GM19238 (cell line): ENCODE results near the gene CBR3.
"Not testable (repeated sequence)": the region's sequence is repeated elsewhere in the genome, so short reads cannot be mapped to it uniquely, and the experiment has no call there.

Experiments
- DNase-seq: peaks from one replicate; pipeline ENCODE4 v3.0.0; 2011; ENCODE audit warnings: low spot score; ENCODE audit not compliant: insufficient read length

CBR3 gene

DNA sequence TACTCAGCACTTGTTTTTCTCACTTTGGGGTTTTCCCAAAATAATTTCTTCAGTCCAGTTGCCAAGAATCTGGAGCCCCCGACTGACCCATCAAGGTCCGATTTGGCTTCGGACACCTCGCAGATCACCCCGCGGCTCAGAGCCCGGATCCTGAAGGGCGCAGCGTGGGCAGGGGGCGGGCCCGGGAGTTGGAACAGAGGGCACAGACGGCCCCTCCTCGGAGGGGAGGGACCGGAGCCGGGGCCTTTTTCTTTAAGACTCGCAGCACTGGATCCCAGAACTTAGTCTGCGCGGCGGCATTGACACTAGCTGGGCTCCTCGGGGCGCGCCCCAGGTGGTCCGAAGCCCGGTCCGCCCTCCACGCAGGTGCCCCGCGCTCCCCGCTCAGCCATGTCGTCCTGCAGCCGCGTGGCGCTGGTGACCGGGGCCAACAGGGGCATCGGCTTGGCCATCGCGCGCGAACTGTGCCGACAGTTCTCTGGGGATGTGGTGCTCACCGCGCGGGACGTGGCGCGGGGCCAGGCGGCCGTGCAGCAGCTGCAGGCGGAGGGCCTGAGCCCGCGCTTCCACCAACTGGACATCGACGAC is at the start of gene CBR3:
TSS of gene CBR3 (plus strand) at position 277 of the 588 bp plus-strand sequence. CDS start at position 391, 114 bp downstream.
- DNase-seq: no peak

GRCh38 chr21:36087362-36088138 is 47.3 kb upstream of the CBR3 start:
- no peak for DNase-seq

- no peak for DNase-seq
Measured at GRCh38 chr21:36089946-36090345, 44.9 kb upstream of the CBR3 start.

DNA sequence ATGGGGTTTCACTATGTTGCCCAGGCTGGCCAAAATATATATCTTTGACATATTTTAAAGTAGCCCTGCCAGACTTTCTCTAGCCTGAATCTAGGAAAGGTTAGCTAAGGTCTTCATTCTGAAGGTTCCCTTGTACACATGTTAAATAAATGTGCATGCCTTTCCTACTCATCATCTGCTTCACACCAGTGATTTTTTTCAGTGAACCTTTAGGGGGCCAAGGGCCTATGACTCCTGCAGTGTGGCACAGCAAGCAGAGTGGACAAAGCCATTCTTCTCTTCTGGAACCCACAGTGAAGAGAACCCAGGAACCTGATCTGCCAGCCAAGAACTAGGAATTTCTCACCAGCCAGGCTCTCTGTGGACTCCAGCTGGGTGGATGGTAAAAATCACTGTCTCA is 42.2 kb upstream of the CBR3 start:
- no peak for DNase-seq

DNA sequence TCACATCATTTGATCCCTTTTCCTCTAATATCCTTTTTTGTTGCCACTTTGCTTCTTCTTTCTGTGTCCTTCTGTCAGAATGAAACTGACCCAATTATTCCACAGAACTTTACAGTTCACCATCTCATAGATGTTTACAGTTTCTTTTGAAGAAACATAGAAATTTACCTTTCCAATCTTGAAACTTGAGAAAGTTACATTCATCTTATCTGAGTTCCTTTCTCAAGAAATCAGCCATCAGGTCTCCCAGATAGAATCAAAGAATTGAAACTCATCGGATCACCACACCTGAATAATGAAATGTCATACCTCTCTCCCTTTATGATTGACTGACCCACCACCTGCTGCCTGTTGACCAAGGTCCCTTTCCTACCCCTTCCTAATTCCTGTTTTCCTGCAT is 41.4 kb upstream of the CBR3 start:
- DNase-seq: no peak

DNA sequence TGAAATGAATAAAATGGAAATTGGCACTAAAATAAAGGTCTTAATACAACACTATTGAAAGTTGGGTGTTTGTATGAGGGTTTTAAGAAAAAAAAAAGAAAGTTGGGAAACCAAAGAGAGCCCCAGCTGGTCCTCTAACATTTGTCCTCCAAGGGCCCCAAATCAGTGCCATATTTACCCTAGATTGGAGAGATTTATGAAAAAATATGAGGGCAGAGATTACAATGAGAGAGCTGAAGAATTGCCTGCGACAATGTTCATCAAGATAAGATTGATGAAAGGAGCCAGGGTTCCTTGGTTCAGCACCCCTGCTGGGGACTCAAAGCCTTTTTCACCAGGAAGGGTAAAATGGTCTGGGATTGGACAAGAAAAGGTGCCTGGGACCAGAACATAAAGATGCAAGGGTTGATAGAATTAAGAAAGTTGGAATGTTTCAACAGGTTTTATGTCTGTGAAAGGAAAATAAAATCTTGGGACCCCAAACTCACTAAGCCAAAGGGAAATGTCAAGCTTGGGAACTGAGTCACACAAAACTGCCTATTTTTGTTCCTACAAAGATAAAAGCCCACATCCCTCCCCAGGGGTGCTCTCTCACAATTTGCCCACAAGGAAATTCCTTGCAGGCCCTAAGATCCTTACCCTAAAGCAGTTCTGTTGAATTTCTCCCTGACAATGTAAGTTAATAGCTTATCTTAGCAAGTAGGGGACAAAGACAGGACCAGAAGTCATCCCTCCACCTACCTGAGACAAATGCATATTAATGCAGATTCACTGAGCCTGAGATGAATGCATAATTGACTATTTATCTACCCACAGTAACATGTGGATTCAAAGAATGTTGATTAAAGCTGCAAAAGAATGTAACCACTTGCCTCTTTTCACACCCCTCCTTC is 38.2 kb upstream of the CBR3 start:
- no peak for DNase-seq

DNA sequence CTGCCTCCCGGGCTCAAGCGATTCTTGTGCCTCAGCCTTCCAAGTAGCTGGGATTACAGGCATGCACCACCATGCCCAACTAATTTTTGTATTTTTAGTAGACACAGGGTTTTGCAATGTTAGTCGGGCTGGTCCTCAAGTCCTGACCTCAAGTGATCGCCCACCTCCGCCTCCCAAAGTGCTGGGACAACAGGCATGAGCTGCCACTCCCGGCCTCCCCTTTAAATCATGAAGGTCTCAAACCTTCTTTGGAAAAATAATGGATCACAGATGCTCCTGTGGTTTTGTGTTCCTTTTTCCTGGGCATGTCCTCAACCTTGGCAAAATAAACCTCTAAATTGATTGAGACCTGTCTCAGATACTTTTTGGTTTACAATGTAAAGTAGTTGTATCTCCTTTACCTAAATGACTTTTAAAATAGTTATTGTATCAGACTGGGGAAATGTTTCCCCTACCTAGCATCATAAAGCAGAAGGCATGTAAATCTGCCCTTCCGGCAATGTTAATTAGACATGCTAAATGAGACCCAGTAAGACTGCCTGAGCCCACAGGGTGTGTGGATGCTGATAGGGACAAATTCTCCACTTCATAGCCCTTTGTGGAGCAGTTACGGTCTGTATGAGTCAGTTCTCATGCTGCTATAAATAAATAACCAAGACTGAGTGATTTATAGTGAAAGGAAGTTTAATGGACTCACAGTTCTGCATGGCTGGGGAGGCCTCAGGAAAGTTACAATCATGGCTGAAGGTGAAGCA is 37.3 kb upstream of the CBR3 start:
- no peak for DNase-seq

DNA sequence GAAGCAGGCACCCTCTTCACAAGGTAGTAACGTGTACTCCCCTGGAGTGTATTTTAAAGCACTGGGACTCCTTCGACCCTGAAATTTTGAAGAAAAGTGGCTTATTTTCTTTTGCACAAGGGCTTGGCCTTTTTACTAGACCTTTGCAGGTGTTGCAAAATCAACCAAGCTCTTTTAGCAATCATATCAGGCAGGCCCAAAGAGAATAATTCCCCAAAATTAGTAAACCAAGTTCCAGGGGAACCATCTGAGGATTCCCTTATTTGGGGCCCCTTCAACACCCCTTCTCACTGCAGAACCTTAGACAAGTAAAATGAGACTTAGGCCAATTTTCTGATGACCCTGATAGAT is 36.7 kb upstream of the CBR3 start:
- DNase-seq: no peak

DNA sequence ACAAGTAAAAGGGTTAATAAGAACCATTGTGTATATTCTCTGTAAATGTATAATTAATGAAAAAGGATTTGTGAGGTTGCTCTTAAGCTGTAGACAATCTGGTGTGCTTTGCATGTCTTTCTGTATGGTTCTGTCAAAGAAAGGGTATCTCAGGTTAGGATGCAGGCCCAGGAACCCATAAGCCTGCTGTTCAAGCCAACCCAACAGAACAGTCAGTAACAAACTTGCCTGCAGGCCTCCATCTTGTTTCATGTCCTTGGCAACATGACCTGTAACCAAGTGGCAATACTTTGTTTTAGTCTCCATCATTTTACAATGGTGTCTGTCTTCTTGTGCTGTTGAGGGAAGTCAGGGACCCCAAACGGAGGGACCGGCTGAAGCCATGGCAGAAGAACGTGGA is 35.9 kb upstream of the CBR3 start:
- no peak for DNase-seq

DNA sequence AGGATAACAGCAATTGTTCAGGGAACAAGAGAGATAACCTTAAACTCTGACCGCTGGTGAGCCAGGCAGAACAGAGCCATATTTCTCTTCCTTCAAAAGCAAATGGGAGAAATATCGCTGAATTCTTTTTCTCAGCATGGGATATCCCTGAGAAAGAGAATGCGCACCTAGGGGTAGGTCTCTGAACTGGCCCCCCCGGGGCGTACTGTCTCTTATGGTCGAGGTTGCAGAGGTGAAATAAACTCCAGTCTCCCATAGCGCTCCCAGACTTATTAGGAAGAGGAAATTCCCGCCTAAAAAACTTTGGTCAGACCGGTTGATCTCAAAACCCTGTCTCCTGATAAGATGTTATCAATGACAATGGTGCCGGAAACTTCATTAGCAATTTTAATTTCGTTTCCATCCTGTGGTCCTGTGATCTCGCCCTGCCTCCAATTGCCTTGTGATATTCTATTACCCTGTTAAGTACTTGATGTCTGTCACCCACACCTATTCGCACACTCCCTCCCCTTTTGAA is 35.1 kb upstream of the CBR3 start:
- DNase-seq: not testable (repeated sequence)

GRCh38 chr21:36100971-36101641 is 33.8 kb upstream of the CBR3 start:
- DNase-seq: no peak

GRCh38 chr21:36103434-36103833 is 31.4 kb upstream of the CBR3 start:
- no peak for DNase-seq

- DNase-seq: no peak
Measured at GRCh38 chr21:36104317-36105300, 30.3 kb upstream of the CBR3 start.

GRCh38 chr21:36105327-36105842 is 29.5 kb upstream of the CBR3 start:
- DNase-seq: no peak

DNA sequence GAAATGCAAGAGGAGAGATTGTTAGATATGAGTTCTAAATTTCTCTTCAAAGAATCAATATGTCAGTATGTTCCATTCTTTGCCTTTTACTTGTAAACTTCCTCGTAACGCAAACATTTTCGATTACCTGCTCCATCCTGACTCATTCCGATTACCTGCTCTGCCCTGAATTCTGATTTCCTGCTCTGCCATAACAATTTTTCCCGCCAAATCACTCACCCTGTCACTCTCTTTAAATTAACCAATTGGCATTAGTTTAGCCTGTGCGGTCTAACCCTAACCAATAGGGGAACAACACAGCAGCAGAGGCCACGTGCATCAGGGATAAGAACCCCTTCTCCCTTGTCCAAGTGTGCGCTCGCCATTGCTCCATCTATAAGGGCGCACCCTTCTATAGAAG is 25.0 kb upstream of the CBR3 start:
- no peak for DNase-seq

DNA sequence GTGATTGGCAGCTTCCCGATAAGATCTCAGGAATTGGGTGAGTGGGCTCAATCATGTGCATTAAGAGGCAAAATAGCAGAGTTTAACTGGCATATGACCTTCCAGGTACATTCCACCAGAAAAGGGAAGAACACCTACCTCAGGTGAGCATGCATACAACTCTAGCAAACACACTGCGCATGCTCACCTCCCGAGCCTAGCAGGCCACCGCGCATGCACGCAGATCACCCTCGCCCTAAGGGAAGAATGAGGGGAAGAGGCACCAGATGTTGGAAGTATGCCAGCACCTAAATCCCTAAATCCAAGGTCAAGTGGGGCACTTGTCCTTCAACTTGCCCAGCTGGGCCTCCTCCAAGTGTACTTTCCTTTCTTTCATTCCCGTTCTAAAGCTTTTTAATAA is 23.6 kb upstream of the CBR3 start:
- DNase-seq: no peak

DNA sequence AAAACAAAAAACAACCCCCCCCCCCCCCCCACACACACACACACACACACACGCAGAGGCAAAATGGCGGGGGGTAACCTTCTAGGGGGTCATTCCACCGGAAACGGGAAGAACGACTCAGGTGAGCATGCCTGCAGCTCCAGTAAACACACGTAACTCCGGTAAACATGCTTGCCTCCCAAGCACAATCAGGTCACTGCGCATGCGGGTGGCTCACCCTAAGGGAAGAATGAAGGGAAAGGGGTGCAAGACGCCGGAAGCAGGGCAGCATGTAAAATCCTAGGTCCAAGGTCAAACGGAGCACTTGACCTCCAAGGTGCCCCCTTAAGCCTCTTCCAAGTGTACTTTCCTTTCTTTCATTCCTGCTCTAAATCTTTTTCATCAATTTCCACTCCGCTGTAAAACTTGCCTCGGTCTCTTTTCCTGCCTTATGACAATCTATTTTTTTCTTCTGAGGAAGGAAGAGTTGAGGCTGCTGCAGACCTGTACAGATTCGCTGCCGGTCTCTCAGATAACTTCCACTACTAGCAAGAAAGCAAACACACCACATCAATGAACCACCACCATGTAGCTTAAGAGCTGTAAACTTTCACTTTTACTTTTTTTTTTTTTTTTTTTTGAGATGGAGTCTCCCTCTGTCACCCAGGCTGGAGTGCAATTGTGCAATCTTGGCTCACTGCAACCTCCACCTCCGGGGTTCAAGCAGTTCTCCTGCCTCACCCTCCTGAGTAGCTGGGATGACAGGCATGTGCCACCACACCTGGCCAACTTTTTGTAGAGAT is 21.0 kb upstream of the CBR3 start:
- no peak for DNase-seq

GRCh38 chr21:36115138-36115730 is 19.6 kb upstream of the CBR3 start:
- DNase-seq: no peak
